NT2/D1 (cell line): ENCODE measurements around the gene MYLK.

Experiments used
- SUZ12 ChIP-seq: IDR thresholded peaks from 2 replicates; pipeline ENCODE4 v1.6.1; 2011; ENCODE audit not compliant: insufficient read length, insufficient read depth; ENCODE audit errors: extremely low read depth
- YY1 ChIP-seq: IDR thresholded peaks from 2 replicates; pipeline ENCODE4 v1.6.1; 2011; ENCODE audit not compliant: insufficient read length, insufficient read depth
- ZNF274 ChIP-seq: IDR thresholded peaks from 2 replicates; pipeline ENCODE4 v1.6.1; 2011; ENCODE audit warnings: mild to moderate bottlenecking, low read depth, low read length

DNA sequence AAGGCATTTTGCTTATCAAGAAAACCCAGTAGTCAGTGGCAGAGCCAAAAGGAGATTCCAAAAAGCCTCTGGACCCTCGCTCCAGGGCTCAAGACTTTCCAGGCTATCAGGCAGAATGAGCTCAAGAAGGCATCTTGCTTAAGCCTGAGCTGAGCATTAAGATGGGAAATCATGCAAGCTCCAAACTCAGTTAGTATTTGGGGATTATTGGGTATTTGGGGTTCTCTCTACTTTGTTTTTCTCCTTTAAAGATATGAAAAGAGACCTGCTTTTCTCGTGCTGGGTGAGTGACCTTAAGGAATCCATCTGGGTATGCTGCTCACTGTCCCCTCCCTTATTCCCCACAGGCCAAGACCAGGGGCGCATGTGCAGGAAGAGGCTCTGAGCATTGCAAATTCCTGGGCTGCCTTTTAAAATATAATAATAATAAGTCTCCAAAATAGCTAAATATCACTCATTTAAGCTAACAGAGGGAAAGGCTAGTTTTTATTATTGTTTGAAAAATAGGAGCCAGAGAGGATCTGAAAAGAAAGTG, 223.9 kb downstream of the MYLK start:
- TF ChIP-seq SUZ12 (no peak), ZNF274 (no peak), YY1 (no peak)
